ENCODE measurements around the gene SMYD3. TPM values are rescaled to one million over a fixed set of nuclear protein-coding genes. Genes with fewer than 3 reads are reported as not detected.

SMYD3 gene
- total RNA-seq, 1 experiment from 2014 or later, result 25.5 TPM

GRCh38 chr1:246160905-246161304 is 346.2 kb downstream of the SMYD3 start:
- Histone ChIP-seq H4K5ac (ENCODE audit: insufficient read length, low read depth, low read length) (no peak overlapping the region), H3T11ph (ENCODE audit: low read length) (no peak overlapping the region), H2BK120ac (ENCODE audit: low read depth, low read length, poor library complexity, severe bottlenecking) (no peak overlapping the region), H3K9me3 (ENCODE audit: control insufficient read depth, low read depth, low read length) (no peaks in the 10 kb centered on the region), H3K23ac (ENCODE audit: insufficient read length, low read depth, low read length) (no peak overlapping the region), H3K23me2 (ENCODE audit: insufficient read length, low read depth, low read length, poor library complexity, severe bottlenecking) (no peaks in the 10 kb centered on the region), H2BK15ac (ENCODE audit: low read depth, low read length) (no peak overlapping the region), H3K18ac (ENCODE audit: insufficient read length, low read depth, low read length) (no peak overlapping the region), H3K4me1 (ENCODE audit: insufficient read depth, low read length) (no peaks in the 10 kb centered on the region), H3K9ac (ENCODE audit: extremely low read depth, insufficient read length, low read length) (no peak overlapping the region), H2AK5ac (ENCODE audit: insufficient read length, low read length) (no peak overlapping the region), H2AFZ (ENCODE audit: low read length) (no peak overlapping the region), H2BK12ac (ENCODE audit: insufficient read length, low read depth, low read length) (no peak overlapping the region), H4K8ac (replicated peaks; ENCODE audit: insufficient read length, low read depth, low read length) (no peak overlapping the region), H3K79me1 (ENCODE audit: insufficient read depth, low read depth, low read length, poor library complexity, severe bottlenecking) (no peaks in the 10 kb centered on the region), H3K27ac (ENCODE audit: insufficient read length, low read depth, low read length) (no peak overlapping the region), H3K14ac (ENCODE audit: insufficient read depth, low read length) (no peak overlapping the region; the same call in 1 of the 2 replicates), H3K4me2 (ENCODE audit: insufficient read depth, insufficient read length, low read length) (no peak overlapping the region), H2BK5ac (ENCODE audit: insufficient read length, low read length) (no peak overlapping the region), H3K4ac (ENCODE audit: low read depth, low read length) (no peak overlapping the region), H3K79me2 (ENCODE audit: insufficient read depth, low read length) (no peaks in the 10 kb centered on the region), H4K20me1 (ENCODE audit: control insufficient read depth, insufficient read depth, insufficient read length) (no peaks in the 10 kb centered on the region), H3K27me3 (ENCODE audit: insufficient read depth, low read length) (no peaks in the 10 kb centered on the region), H3K56ac (ENCODE audit: insufficient read length, low read depth, low read length) (no peak overlapping the region), H4K91ac (ENCODE audit: insufficient read length, low read depth, low read length) (no peak overlapping the region), H2BK20ac (ENCODE audit: low read depth, low read length, poor library complexity, severe bottlenecking) (no peak overlapping the region)
- H3K36me3 Mint-ChIP-seq (ENCODE audit: insufficient read depth in 1 of 3, low read depth in 3 of 3), result no peaks in the 10 kb centered on the region
- H3K9me3 Mint-ChIP-seq, result no peaks in the 10 kb centered on the region
- H3K27ac Mint-ChIP-seq, result no peak overlapping the region
- no peak for TF ChIP-seq CTCF (conservative IDR thresholded peaks at IDR 0.05)
- H3K27me3 Mint-ChIP-seq (ENCODE audit: low read depth), result no peaks in the 10 kb centered on the region
- DNase-seq, result no peak
- no CpG with 5 or more reads among the region's 10 CpGs for WGBS (ENCODE audit: extremely low coverage, insufficient read length, low lambda C conversion rate)
- no peak overlapping the region for H3K4me3 Mint-ChIP-seq
- peaks cover 15 to 30% of the 10 kb centered on the region in 2 experiments for H3K4me1 Mint-ChIP-seq

Measured in H9 (cell line).